DMS53 (cell line): ENCODE measurements around the gene CTNNBL1.
A peak's percentile ranks its signal among the peaks of the same experiment; 100 is the strongest.

Experiments used
- DNase-seq: peaks from one replicate; lab custom pipeline; 2025; lab: John Stamatoyannopoulos, UW

Gene CTNNBL1

DNA sequence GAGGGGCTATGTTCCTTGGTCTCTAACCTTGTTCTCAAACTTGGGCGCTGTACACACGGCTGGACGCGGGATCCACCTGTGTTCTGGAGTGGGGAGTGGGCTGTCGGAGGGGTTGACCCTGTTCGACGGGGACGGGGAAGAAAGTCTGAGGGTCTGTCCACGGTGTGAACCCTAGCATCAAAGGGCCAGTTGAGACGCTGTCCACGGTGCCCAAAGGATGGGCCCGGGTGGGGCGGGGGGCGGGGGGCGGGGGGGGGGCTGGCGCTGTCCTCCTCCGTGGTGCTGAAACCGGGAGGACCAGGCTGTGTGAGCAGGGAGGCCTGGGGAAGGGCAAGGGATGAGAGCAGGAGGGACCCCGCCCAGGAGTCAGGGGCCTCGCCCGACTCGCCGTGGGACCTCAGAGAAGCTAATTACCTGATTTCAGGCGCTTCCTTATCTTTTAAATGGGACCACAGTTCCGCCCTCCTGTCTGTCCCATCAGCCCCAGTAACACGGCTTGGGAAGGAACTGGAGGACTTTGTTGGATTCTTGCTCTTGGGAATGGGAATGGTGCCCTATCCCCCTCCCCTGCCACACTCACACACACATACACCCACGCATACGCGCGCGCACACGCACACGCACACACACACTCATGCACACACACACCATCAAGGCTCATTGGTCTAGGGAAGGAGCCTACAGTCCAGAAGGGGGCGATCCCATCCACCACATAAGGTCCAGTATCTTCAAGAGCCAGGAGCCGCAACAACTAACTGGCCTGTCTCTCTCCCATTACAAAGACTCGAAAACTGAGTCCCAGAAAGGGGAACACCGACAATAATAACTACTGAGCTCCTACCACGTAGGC lies 208.0 kb downstream of the CTNNBL1 start:
- peak; percentile 91 for DNase-seq

DNA sequence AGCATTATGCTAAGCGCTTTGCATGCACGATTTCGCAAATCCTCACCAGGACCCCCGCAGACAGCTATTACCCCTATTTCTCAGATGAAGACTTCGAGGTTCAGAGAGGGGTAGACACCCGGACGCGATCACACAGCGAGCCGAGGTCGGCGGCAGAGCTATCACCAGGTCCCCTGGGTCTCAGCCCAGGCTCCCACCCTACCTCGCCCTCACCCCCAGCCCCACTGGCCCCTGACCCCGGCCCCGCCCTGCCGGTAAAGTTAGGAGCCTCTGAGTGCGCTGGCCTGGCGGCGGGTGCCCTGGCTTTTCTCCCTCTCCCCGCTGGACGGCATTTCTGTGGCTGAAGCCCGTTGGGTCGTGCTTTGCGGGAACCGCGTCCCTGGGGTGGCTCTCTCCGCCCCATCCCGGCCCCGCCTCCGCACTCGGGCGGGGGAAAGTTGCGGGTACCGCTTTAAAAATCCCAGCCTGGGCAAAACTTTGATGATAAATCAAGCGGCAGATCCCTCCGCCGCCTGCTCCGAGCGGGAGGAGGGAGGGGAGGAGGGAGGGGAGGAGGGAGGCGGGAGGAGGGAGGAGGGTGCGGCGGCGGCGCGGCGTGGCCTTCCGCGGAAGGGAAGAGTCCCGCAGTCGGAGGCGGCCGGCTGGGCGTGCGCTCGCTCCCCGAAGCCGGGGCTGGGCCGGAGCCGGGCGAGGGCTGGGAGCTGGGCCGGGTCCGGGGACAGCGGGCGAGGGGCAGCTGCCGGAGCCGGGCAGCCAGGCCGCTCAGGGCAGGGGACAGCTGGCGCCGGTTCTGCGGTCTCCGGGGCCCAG lies 208.9 kb downstream of the CTNNBL1 start, which contains the start of gene VSTM2L:
Gene VSTM2L, plus strand, starts transcription at position 624 of the 810 bp plus-strand sequence. CDS start 224 bp downstream, outside the sequence.
- peak; percentile 91 for DNase-seq

DNA sequence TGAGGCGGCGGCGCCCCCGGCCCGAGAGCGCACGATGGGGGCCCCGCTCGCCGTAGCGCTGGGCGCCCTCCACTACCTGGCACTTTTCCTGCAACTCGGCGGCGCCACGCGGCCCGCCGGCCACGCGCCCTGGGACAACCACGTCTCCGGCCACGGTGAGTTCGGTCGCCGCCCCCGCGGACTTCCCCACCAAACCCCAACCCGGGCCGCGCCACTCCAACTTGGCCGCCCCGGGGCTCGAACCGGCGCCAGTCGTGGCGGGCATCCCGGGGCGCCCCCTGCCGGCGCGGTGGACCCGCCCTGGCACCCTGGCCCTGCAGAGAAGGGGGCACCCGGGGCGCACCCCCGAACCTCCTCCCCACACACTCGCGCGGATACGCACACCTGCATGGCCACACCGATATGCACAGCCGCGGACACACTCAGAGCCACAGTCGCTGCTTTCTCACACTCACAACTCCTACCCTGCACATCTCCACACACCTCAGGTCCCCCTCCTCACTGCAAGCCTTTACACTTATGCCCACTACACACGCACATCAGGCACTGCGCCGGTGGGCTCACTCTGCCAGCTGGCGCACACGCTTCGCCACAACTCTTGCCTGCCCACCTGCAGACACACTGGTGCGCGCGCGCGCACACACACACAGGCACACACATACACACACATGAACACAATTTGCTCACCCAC lies 209.6 kb downstream of the CTNNBL1 start:
- peak; percentile 60 for DNase-seq

DNA sequence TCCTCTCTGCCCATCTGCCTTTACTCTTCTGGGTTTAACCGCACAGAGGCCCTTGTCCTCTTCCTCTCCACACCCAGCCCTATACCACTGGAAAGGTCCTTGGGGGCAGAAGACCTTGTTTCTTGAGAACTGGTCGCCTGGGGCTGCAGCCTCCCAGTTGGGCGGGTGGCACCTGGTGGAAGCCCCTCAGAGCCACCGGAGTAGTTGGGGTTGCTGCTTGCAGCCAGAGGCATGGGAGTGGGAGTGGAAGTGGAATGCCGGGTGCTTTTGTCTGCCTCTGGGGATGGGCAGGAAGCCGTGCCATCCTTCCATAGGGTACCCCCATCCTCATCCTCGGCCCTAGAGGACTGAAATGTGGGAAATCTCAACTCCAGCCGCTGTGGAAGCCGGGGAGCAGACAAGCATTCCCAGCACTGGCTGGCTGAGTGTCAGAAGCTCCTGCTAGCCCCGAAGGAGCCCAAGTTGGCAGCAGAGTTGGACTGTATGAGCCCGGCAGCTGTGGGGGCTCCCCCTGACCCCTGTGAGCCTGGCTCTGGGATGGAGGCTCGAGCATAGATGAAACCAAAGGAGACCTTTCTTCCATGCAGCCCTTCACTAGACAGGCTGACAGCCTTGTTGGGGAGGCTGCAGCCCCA lies 210.3 kb downstream of the CTNNBL1 start:
- DNase-seq, result peak; percentile 17

GRCh38 chr20:37904845-37905373 lies 211.1 kb downstream of the CTNNBL1 start:
- no peak for DNase-seq

GRCh38 chr20:37905671-37906613 lies 212.1 kb downstream of the CTNNBL1 start:
- no peak for DNase-seq

DNA sequence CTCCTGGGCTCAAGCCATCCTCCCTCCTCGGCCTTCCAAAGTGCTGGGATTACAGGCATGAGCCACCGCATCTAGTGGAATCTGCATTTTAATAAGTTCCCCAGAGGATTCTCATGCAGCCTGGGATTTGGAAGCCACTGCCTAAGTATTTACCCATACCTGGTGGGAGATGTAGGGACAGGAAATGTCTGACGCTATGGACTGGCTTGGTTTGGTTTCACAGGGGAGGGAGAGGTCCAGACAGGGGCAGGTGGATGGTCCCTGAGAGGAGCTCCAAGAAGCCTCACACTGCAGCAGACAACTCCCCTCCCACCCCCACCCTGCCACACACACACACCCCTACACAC lies 213.5 kb downstream of the CTNNBL1 start:
- no peak for DNase-seq

DNA sequence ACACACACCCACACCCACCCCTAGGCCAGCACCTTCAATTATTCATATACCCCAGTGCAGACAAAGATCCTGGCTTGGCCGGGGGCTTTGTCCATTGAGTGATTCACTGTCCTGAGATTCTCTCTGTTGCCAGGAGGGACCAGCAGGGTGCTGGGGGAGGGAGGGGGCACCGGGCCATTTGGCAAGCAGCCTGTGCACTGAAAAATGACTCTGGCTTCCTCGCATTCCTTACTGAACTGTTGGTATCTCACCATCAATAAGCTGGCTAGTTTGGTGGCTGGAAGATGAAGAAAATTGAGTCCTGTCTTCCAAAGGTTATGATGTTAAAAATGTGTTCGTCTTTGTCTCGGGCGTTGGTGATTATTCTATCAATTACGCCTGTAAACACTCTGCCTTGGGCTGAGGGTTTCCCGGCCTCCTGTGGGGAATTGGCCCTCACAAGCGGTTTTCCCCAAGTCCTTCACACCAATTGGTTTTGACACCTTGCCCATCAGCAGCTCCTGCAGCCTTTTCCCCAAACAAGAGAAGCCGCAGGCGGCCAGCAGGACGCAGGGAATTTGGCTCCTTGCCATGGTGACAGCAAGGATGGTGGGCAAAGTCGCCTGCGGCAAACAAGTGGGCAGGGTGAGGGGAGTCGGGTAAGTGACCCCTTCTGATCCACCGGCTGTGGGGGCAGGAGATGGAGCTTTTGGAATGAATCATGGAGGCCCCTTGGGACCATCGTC lies 214.0 kb downstream of the CTNNBL1 start:
- DNase-seq, result no peak

DNA sequence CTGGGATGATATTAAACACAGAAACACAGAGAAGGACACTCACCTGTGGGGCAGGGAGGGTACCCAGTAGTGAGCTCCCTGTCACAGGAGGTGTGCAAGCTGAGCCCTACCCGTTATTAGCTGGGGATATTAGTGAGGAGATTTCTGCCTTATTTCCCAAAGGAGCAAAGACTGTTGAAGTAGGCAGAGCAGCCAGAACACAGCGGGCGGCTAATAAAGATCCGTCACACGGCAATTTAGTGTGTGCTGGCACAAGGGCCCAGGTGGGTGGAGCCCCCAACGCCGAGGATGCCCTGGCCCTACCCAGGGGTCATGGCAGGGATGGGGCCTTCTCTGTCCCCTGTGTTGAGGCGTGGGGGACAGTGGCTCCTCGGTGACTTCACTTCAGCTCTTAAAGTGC lies 217.4 kb downstream of the CTNNBL1 start:
- DNase-seq, result no peak

DNA sequence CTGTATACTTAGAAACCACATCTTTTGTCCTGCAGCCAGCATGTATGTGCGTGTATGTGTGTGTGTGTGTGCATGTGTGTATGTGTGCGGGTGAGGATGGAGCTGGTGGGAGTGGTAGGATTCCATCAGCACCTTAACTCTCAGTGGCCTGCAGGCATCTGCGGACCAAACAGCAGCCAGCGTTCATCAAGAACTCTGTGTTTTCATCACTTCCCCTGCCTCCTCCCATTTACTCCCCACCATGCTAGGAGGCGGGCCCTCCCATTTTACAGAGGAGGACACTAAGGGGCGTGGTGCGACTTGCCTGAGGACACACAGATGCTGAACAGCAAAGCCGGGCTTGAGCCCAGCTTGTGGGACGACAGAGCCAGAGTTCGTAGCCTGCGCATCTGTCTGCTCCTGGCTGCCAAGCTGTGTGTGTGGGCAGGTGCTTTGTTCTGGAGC lies 218.0 kb downstream of the CTNNBL1 start:
- no peak for DNase-seq

DNA sequence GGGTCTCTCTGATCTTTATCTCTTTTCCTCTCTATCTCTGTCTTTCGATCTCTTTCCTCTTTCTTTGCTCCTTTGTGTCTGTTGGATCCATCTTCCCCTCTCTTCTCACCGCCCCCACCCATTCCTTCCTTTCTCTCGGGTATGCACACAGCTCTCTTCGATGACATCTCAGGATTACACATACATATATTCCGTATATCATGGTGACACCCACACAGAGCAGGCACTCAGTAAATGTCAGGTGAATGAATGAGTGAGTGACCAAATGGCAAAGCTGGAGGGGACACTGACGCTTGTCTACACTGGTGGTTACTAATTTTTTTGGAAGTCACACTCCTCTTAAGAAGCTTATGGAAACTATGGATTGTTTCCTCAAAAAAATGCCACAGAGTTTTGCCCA lies 219.0 kb downstream of the CTNNBL1 start:
- DNase-seq, result no peak

- no peak for DNase-seq
Measured at GRCh38 chr20:37913567-37914366, 219.9 kb downstream of the CTNNBL1 start.

- DNase-seq, result no peak
Measured at GRCh38 chr20:37914367-37914671, 220.5 kb downstream of the CTNNBL1 start.

DNA sequence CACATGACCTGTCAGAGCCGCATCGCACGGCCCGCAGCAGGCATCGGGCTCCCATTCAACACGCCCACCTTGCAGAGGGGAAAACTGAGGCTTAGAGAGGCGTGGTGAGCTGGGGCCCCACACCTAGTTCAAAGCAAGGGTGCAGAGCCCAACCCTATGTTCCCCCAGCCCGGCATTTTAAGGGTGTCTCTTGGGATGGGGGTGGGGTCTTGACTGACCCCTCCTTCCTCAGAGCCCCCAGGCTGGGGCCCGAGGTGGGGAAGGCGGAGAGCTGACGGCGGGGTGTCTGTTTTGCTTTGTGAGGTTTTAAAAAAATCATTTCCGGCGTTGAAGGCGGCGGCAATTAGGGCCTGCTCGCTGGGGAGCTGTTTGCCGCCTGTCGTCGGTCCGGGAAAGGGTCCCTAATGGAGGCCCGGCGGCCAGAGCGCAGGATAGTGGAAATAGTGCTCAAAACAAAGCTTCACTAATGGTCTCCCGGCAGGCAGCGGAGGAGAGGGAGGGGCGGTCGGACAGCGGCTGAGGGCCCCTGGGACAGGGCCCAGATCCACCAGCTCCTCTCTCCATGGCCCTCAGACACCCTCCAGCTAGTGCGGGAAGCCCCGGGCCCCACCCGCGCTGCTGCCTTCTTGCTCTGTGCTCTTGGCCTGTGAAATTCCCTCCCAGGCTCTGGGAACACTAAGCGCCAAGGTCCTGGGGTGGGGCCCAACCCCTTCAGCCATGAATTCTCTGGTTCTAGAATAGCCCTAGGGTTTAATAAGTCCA lies 221.0 kb downstream of the CTNNBL1 start:
- no peak for DNase-seq

DNA sequence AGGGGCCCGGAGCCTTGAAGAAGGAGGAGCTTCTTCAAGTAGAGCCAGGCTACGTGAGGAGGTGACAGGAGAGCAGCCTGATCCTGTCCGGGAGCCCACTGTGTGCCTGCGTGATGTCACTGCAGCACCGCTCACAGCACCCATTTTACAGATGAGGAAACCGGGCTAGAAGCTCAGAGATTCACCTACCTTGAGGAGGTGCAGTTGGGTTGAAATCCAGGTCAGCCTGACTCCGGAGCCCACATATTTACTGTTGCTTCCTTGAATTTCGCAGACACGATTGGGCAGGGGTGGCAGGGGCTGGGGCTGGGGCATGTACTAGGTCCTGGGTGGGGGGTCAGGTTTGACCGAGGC lies 221.6 kb downstream of the CTNNBL1 start:
- no peak for DNase-seq

- DNase-seq, result no peak
Measured at GRCh38 chr20:37915800-37916570, 222.2 kb downstream of the CTNNBL1 start.

- DNase-seq, result no peak
Measured at GRCh38 chr20:37917461-37917860, 223.6 kb downstream of the CTNNBL1 start.

GRCh38 chr20:37918035-37918434 lies 224.2 kb downstream of the CTNNBL1 start:
- DNase-seq, result no peak
